SJSA1 (cell line): ENCODE measurements around the gene TMC8. TPM values are rescaled to one million over a fixed set of nuclear protein-coding genes. Genes with fewer than 3 reads are reported as not detected.

Experiments
- DNase-seq, 2 experiments: peaks; one replicate each; pipeline ENCODE4 v3.0.0-alpha.2; 2015 to 2020; ENCODE audit warnings: low spot score in 2 of 2, low read depth in 1 of 2
- H3K27ac ChIP-seq: fragments of 250-450 bp; sonication (Bioruptor Pico); 2 replicates; pipeline ENCODE4 v1.5.1; 2020; ENCODE audit warnings: mild to moderate bottlenecking, moderate library complexity
- H3K27me3 ChIP-seq: fragments of 250-450 bp; sonication (Bioruptor Pico); replicated peaks from 2 replicates; pipeline ENCODE4 v1.5.1; 2020; ENCODE audit warnings: mild to moderate bottlenecking, moderate library complexity
- H3K36me3 ChIP-seq: fragments of 250-450 bp; sonication (Bioruptor Pico); 2 replicates; pipeline ENCODE4 v1.5.1; 2020; ENCODE audit warnings: mild to moderate bottlenecking
- H3K4me1 ChIP-seq: fragments of 250-450 bp; sonication (Bioruptor Pico); replicated peaks from 2 replicates; pipeline ENCODE4 v1.6.1; 2021; ENCODE audit warnings: mild to moderate bottlenecking
- H3K4me3 ChIP-seq: fragments of 250-450 bp; sonication (Bioruptor Pico); 2 replicates; pipeline ENCODE4 v1.5.1; 2020; ENCODE audit warnings: mild to moderate bottlenecking
- H3K9me3 ChIP-seq: fragments of 250-450 bp; sonication (Bioruptor Pico); replicated peaks from 2 replicates; pipeline ENCODE4 v1.5.1; 2020; ENCODE audit warnings: mild to moderate bottlenecking
- total RNA-seq: library from RNA; depleted of rRNA; stranded (reverse); fragments of >200 nt; shearing (Covaris generic); gene quantifications from 2 replicates; pipeline ENCODE4 v1.2.3, GENCODE V29; 2014

TMC8 gene
- total RNA-seq, 1 experiment from 2014 or later = not detected

GRCh38 chr17:78141437-78142118 is 11.0 kb downstream of the TMC8 start:
- Histone ChIP-seq H3K27ac (no peak overlapping the region), H3K36me3 (no peaks in the 10 kb centered on the region), H3K27me3 (no peaks in the 10 kb centered on the region), H3K4me1 (peaks cover 13% of the 10 kb centered on the region), H3K9me3 (no peaks in the 10 kb centered on the region), H3K4me3 (no peak overlapping the region)
- no peak for DNase-seq

- H3K27me3 ChIP-seq = no peaks in the 10 kb centered on the region
- no peak overlapping the region for H3K27ac ChIP-seq
- no peaks in the 10 kb centered on the region for H3K36me3 ChIP-seq
- peaks cover 13% of the 10 kb centered on the region for H3K4me1 ChIP-seq
- H3K4me3 ChIP-seq = no peak overlapping the region
- no peak for DNase-seq
- no peaks in the 10 kb centered on the region for H3K9me3 ChIP-seq
These were observed 11.7 kb downstream of the TMC8 start for GRCh38 chr17:78142119-78142861.

GRCh38 chr17:78143214-78144146 is 12.9 kb downstream of the TMC8 start:
- no peak overlapping the region for H3K27ac ChIP-seq
- H3K4me1 ChIP-seq = peaks cover 13% of the 10 kb centered on the region
- DNase-seq = no peak

GRCh38 chr17:78144147-78144719 is 13.7 kb downstream of the TMC8 start:
- Histone ChIP-seq H3K9me3 (no peaks in the 10 kb centered on the region), H3K27me3 (no peaks in the 10 kb centered on the region)
- no peak for DNase-seq

More at GRCh38 chr17:78143214-78144146, 12.9 kb downstream of the TMC8 start:
- Histone ChIP-seq H3K36me3 (no peaks in the 10 kb centered on the region), H3K4me3 (no peak overlapping the region), H3K9me3 (no peaks in the 10 kb centered on the region), H3K27me3 (no peaks in the 10 kb centered on the region)

GRCh38 chr17:78144736-78145641 is 14.4 kb downstream of the TMC8 start:
- Histone ChIP-seq H3K27ac (no peak overlapping the region), H3K27me3 (no peaks in the 10 kb centered on the region), H3K9me3 (no peaks in the 10 kb centered on the region), H3K4me1 (peaks cover 13% of the 10 kb centered on the region), H3K36me3 (no peaks in the 10 kb centered on the region), H3K4me3 (no peak overlapping the region)
- no peak for DNase-seq

More at GRCh38 chr17:78144147-78144719, 13.7 kb downstream of the TMC8 start:
- Histone ChIP-seq H3K4me1 (peaks cover 13% of the 10 kb centered on the region), H3K4me3 (no peak overlapping the region), H3K36me3 (no peaks in the 10 kb centered on the region), H3K27ac (no peak overlapping the region)

GRCh38 chr17:78146471-78146869 is 15.9 kb downstream of the TMC8 start:
- no peak overlapping the region for H3K4me3 ChIP-seq
- no peak overlapping the region for H3K27ac ChIP-seq
- H3K36me3 ChIP-seq = no peaks in the 10 kb centered on the region
- no peak for DNase-seq
- no peaks in the 10 kb centered on the region for H3K27me3 ChIP-seq
- no peaks in the 10 kb centered on the region for H3K9me3 ChIP-seq
- peaks cover 8% of the 10 kb centered on the region for H3K4me1 ChIP-seq

GRCh38 chr17:78146881-78147280 is 16.3 kb downstream of the TMC8 start:
- Histone ChIP-seq H3K36me3 (no peaks in the 10 kb centered on the region), H3K4me3 (no peak overlapping the region), H3K4me1 (peaks cover 8% of the 10 kb centered on the region), H3K27me3 (no peaks in the 10 kb centered on the region), H3K27ac (no peak overlapping the region), H3K9me3 (no peaks in the 10 kb centered on the region)
- DNase-seq = no peak

GRCh38 chr17:78147315-78147998 is 16.9 kb downstream of the TMC8 start:
- H3K36me3 ChIP-seq = no peaks in the 10 kb centered on the region
- H3K4me1 ChIP-seq = peaks cover 8% of the 10 kb centered on the region
- no peak for DNase-seq
- H3K27ac ChIP-seq = no peak overlapping the region
- H3K9me3 ChIP-seq = no peaks in the 10 kb centered on the region
- no peaks in the 10 kb centered on the region for H3K27me3 ChIP-seq
- no peak overlapping the region for H3K4me3 ChIP-seq

GRCh38 chr17:78148286-78149016 is 17.9 kb downstream of the TMC8 start:
- Histone ChIP-seq H3K27ac (no peak overlapping the region), H3K4me3 (no peak overlapping the region), H3K27me3 (no peaks in the 10 kb centered on the region), H3K9me3 (no peaks in the 10 kb centered on the region), H3K36me3 (no peaks in the 10 kb centered on the region), H3K4me1 (peaks cover 8% of the 10 kb centered on the region)
- DNase-seq = no peak

- H3K4me1 ChIP-seq = no peaks in the 10 kb centered on the region
- no peak for DNase-seq
- no peaks in the 10 kb centered on the region for H3K9me3 ChIP-seq
- no peak overlapping the region for H3K4me3 ChIP-seq
- H3K27ac ChIP-seq = no peak overlapping the region
- H3K36me3 ChIP-seq = no peaks in the 10 kb centered on the region
- no peaks in the 10 kb centered on the region for H3K27me3 ChIP-seq
These were observed 21.0 kb downstream of the TMC8 start for GRCh38 chr17:78151514-78152008.

- DNase-seq = no peak
- Histone ChIP-seq H3K36me3 (no peaks in the 10 kb centered on the region), H3K4me3 (no peak overlapping the region), H3K9me3 (no peaks in the 10 kb centered on the region), H3K27me3 (no peaks in the 10 kb centered on the region), H3K27ac (no peak overlapping the region), H3K4me1 (peaks cover 11% of the 10 kb centered on the region)
These were observed 24.6 kb downstream of the TMC8 start for GRCh38 chr17:78154903-78155811.
